ENCODE results near the gene SLC6A3. TPM values are rescaled to one million over a fixed set of nuclear protein-coding genes. Genes with fewer than 3 reads are reported as not detected.

The SLC6A3 gene
- total and polyA plus RNA-seq, 2 of the 13 experiments (the other 11 are each of a cell fraction or from before 2014, with no cell fraction given), result 0.01 TPM; not detected in 1

GRCh38 chr5:1461396-1461795 is 16.2 kb upstream of the SLC6A3 start:
- TF ChIP-seq, protein P1, sequence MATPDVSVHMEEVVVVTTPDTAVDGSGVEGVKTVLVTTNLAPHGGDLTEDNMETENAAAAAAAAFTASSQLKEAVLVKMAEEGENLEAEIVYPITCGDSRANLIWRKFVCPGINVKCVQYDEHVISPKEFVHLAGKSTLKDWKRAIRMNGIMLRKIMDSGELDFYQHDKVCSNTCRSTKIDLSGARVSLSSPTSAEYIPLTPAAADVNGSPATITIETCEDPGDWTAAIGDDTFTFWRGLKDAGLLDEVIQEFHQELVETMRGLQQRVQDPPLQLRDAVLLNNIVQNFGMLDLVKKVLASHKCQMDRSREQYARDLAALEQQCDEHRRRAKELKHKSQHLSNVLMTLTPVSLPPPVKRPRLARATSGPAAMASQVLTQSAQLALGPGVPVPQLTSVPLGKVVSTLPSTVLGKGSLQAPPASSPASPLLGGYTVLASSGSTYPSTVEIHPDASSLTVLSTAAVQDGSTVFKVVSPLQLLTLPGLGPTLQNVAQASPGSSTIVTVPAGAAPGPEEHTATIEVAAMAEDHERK (CRISPR knock-in tag; IDR thresholded peaks at IDR 0.05; ENCODE audit: low read depth), result no peak
- no peak for TF ChIP-seq NFRKB (IDR thresholded peaks at IDR 0.05)
- TF ChIP-seq ZNF670 (CRISPR knock-in tag; IDR thresholded peaks at IDR 0.05; ENCODE audit: borderline replicate concordance), result no peak
- no peak for TF ChIP-seq PCBP2 (optimal IDR thresholded peaks at IDR 0.05; ENCODE audit: low read depth, low read length, poor library complexity, severe bottlenecking)
- TF ChIP-seq ZNF260 (CRISPR knock-in tag; IDR thresholded peaks at IDR 0.05; ENCODE audit: borderline replicate concordance, low read depth), result no peak
- TF ChIP-seq, protein P2, sequence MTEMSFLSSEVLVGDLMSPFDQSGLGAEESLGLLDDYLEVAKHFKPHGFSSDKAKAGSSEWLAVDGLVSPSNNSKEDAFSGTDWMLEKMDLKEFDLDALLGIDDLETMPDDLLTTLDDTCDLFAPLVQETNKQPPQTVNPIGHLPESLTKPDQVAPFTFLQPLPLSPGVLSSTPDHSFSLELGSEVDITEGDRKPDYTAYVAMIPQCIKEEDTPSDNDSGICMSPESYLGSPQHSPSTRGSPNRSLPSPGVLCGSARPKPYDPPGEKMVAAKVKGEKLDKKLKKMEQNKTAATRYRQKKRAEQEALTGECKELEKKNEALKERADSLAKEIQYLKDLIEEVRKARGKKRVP (CRISPR knock-in tag; IDR thresholded peaks at IDR 0.05), result no peak
- TF ChIP-seq ZNF614 (CRISPR knock-in tag; IDR thresholded peaks at IDR 0.05; ENCODE audit: borderline replicate concordance), result no peak
- TF ChIP-seq MYNN (CRISPR knock-in tag; IDR thresholded peaks at IDR 0.05; ENCODE audit: low read depth), result no peak
- TF ChIP-seq STAG1 (CRISPR knock-in tag; IDR thresholded peaks at IDR 0.05), result no peak
- no peak for TF ChIP-seq TCF12 (IDR thresholded peaks at IDR 0.05)
- no peak for TF ChIP-seq TCF12 (CRISPR knock-in tag; IDR thresholded peaks at IDR 0.05)
- TF ChIP-seq ADNP (CRISPR knock-in tag; IDR thresholded peaks at IDR 0.05), result no peak
- TF ChIP-seq TP53 (CRISPR knock-in tag; conservative IDR thresholded peaks at IDR 0.05), result no peak
- TF ChIP-seq ZNF792 (CRISPR knock-in tag; IDR thresholded peaks at IDR 0.05), result no peak
- no peak for TF ChIP-seq ZNF24 (IDR thresholded peaks at IDR 0.05)
- TF ChIP-seq MED13 (CRISPR knock-in tag; IDR thresholded peaks at IDR 0.05), result no peak
- Histone ChIP-seq H3K4me1 (ENCODE audit: insufficient read depth, low read length) (no peaks in the 10 kb centered on the region), H2AFZ (ENCODE audit: low read length) (no peak overlapping the region), H3K4me3 (replicated peaks in 1 of 3; ENCODE audit: insufficient read depth in 1 of 3, low read depth in 2 of 3, low read length in 3 of 3) (no peak overlapping the region), H3K4me2 (ENCODE audit: low read depth, low read length) (no peak overlapping the region), H3K27me3 (ENCODE audit: control insufficient read depth in 1 of 2, insufficient read depth in 2 of 2, low read length in 2 of 2) (no peaks in the 10 kb centered on the region), H3K79me2 (ENCODE audit: insufficient read depth, low read length) (no peaks in the 10 kb centered on the region), H3K36me3 (replicated peaks in 1 of 2; ENCODE audit: control insufficient read depth in 1 of 2, insufficient read depth in 2 of 2, low read length in 2 of 2) (peaks cover 5 to 20% of the 10 kb centered on the region in 2 experiments; a peak in 4 of 5 replicates), H3K27ac (ENCODE audit: extremely low read length, insufficient read depth, low read length) (no peak overlapping the region), H3K9ac (ENCODE audit: insufficient read depth, low read depth, low read length) (no peak overlapping the region), H4K20me1 (ENCODE audit: insufficient read depth, low read length) (peaks cover 4% of the 10 kb centered on the region; the same call in 1 of the 2 replicates), H3K9me3 (ENCODE audit: low read length) (peaks cover 16% of the 10 kb centered on the region)
- intact Hi-C loops (cut with micrococcal nuclease; ENCODE audit: unreplicated experiment), result no loop called here
- no peak for FAIRE-seq
- DNase-seq (ENCODE audit: low spot score), result no peak
- ChIA-PET CTCF (ENCODE audit: low intra/inter-chr PET ratio, low total read pairs) (no interaction called here), POLR2A (no interaction called here)
- in situ Hi-C loops (cut with HindIII; ENCODE audit: extremely low pct_ligation_motif_present, low pct_unique_long_range_greater_than_20kb), result no loop called here
- WGBS (ENCODE audit: low lambda C conversion rate), result 94% methylated on average over 10 of the region's 10 CpGs
- no TSS peak for BruUV-seq (replicated peaks)
- ATAC-seq, result no peak
